HepG2 (cell line): Measurements from ENCODE around the gene ADORA3. TPM values are rescaled to one million over a fixed set of nuclear protein-coding genes. Genes with fewer than 3 reads are reported as not detected.

ENCODE experiments used
- NR2F2 ChIP-seq: IDR thresholded peaks from 2 replicates; pipeline ENCODE4 v1.6.1; 2012; ENCODE audit warnings: low read depth, inconsistent platforms, borderline replicate concordance
- NR2F6 ChIP-seq, 2 experiments: IDR thresholded peaks; 2 replicates each; pipeline ENCODE4 v1.6.1; 2016; ENCODE audit warnings: antibody characterized with exemption in 1 of 2, mild to moderate bottlenecking in 1 of 2
- REXO4 ChIP-seq: sonication (generic); formaldehyde crosslinking; IDR thresholded peaks from 2 replicates; pipeline ENCODE4 v1.8.0; 2022; ENCODE audit warnings: missing genetic modification reagents, mild to moderate bottlenecking, borderline replicate concordance
- THRA ChIP-seq: sonication (generic); formaldehyde crosslinking; IDR thresholded peaks from 2 replicates; pipeline ENCODE4 v1.4.0; 2020; ENCODE audit warnings: missing genetic modification reagents, borderline replicate concordance
- YEATS4 ChIP-seq: sonication (generic); formaldehyde crosslinking; IDR thresholded peaks from 2 replicates; pipeline ENCODE4 v1.4.0; 2020; ENCODE audit warnings: missing genetic modification reagents, borderline replicate concordance
- ZNF275 ChIP-seq: sonication (generic); formaldehyde crosslinking; IDR thresholded peaks from 2 replicates; pipeline ENCODE4 v1.8.0; 2022; ENCODE audit warnings: missing genetic modification reagents, mild to moderate bottlenecking, inconsistent platforms, borderline replicate concordance
- ZNF558 ChIP-seq: sonication (generic); formaldehyde crosslinking; IDR thresholded peaks from 2 replicates; pipeline ENCODE4 v1.9.0; 2022; ENCODE audit warnings: mild to moderate bottlenecking, missing genetic modification reagents, borderline replicate concordance
- ZNF720 ChIP-seq: sonication (generic); formaldehyde crosslinking; IDR thresholded peaks from 2 replicates; pipeline ENCODE4 v1.4.0; 2020; ENCODE audit warnings: missing genetic modification reagents
- polyA plus RNA-seq, 8 experiments: library from polyadenylated mRNA; depleted of rRNA in 3 of 8; stranded (reverse) in 7 of 8; unstranded in 1 of 8; fragments of >200 nt; fragmentation: Illumina TruSeq in 4 of 8; extraction: Trizol in 4 of 8; gene quantifications; 2 replicates each; pipeline versions ENCODE4 v1.2.1 to v1.2.3, GENCODE V29; 2011 to 2016; ENCODE audit warnings: low read depth in 4 of 8, missing spikeins in 1 of 8, mixed read lengths in 1 of 8; ENCODE audit not compliant: insufficient read depth in 1 of 8
- small RNA-seq, 3 experiments: library from RNA; depleted of rRNA; stranded (forward); fragments of <200 nt; gene quantifications; one replicate each; pipeline ENCODE3, GENCODE V24; 2012; ENCODE audit warnings: low read depth in 2 of 3, low replicate concordance in 1 of 3; ENCODE audit not compliant: insufficient read length in 3 of 3, insufficient read depth in 2 of 3
- total RNA-seq, 5 experiments: library from RNA; depleted of rRNA; stranded (reverse); fragments of >200 nt; fragmentation: Illumina TruSeq; extraction: Trizol; gene quantifications; 2 replicates each; pipeline ENCODE4 v1.2.3, GENCODE V29; 2016; ENCODE audit warnings: low read depth in 1 of 5
- TF ChIP-seq, protein P1 (sequence below): sonication (generic); formaldehyde crosslinking; IDR thresholded peaks from 2 replicates; pipeline ENCODE4 v1.4.0; 2020; ENCODE audit warnings: low read depth, mild to moderate bottlenecking, missing genetic modification reagents
- TF ChIP-seq, protein P2 (sequence below): sonication (generic); formaldehyde crosslinking; IDR thresholded peaks from 2 replicates; pipeline ENCODE4 v1.4.0; 2020; ENCODE audit warnings: mild to moderate bottlenecking, missing genetic modification reagents

Gene ADORA3
- total and polyA plus RNA-seq, 2 of the 13 experiments (the other 11 are each of a cell fraction or from before 2014, with no cell fraction given): not detected

GRCh38 chr1:111449703-111450017 is 53.8 kb downstream of the ADORA3 start (continued):
- TF ChIP-seq THRA (CRISPR knock-in tag) (0 out of 2 replicates have a peak, but pooled peaks have one; percentile 1), NR2F2 (no peak), ZNF558 (0 out of 2 replicates have a peak, but pooled peaks have one; percentile 9), REXO4 (CRISPR knock-in tag) (no peak), ZNF275 (CRISPR knock-in tag) (no peak), ZNF720 (CRISPR knock-in tag) (no peak), YEATS4 (peak; percentile 9; the same call in 1 of the 2 replicates), NR2F6 (IDR thresholded peaks at IDR 0.05) (no peak), NR2F6 (CRISPR knock-in tag; IDR thresholded peaks at IDR 0.05) (no peak)
- TF ChIP-seq, protein P1, sequence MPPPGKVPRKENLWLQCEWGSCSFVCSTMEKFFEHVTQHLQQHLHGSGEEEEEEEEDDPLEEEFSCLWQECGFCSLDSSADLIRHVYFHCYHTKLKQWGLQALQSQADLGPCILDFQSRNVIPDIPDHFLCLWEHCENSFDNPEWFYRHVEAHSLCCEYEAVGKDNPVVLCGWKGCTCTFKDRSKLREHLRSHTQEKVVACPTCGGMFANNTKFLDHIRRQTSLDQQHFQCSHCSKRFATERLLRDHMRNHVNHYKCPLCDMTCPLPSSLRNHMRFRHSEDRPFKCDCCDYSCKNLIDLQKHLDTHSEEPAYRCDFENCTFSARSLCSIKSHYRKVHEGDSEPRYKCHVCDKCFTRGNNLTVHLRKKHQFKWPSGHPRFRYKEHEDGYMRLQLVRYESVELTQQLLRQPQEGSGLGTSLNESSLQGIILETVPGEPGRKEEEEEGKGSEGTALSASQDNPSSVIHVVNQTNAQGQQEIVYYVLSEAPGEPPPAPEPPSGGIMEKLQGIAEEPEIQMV (CRISPR knock-in tag): peak; percentile 13; the same call in 1 of the 2 replicates
- TF ChIP-seq, protein P2, sequence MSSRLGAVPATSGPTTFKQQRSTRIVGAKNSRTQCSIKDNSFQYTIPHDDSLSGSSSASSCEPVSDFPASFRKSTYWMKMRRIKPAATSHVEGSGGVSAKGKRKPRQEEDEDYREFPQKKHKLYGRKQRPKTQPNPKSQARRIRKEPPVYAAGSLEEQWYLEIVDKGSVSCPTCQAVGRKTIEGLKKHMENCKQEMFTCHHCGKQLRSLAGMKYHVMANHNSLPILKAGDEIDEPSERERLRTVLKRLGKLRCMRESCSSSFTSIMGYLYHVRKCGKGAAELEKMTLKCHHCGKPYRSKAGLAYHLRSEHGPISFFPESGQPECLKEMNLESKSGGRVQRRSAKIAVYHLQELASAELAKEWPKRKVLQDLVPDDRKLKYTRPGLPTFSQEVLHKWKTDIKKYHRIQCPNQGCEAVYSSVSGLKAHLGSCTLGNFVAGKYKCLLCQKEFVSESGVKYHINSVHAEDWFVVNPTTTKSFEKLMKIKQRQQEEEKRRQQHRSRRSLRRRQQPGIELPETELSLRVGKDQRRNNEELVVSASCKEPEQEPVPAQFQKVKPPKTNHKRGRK (CRISPR knock-in tag): no peak

Small RNAs within 50 kb of the gene (small RNA-seq; reads per million reads assigned to genes)
- gene RNU6-792P: 0.20 to 26.1 (median 3.9) reads per million in 3 experiments

Other genes starting within 250 kb of the ADORA3 start
- gene CHIA, start 212.8 kb downstream of the ADORA3 start, total RNA-seq (2016; rRNA removed; fragmentation: Illumina TruSeq; extraction: Trizol): not detected in 2 replicates
- gene CHIA, start 212.8 kb downstream of the ADORA3 start, polyA plus RNA-seq (2011; rRNA removed): not detected in 2 replicates
- gene OVGP1, start 75.9 kb downstream of the ADORA3 start, total RNA-seq (2016; rRNA removed; fragmentation: Illumina TruSeq; extraction: Trizol): 1.2 TPM in 2 replicates
- 3.3 and 4.8 TPM in 2 replicates for gene OVGP1, start 75.9 kb downstream of the ADORA3 start, polyA plus RNA-seq (2011; rRNA removed)
- 90.6 and 93.3 TPM in 2 replicates for gene WDR77, start 54.4 kb downstream of the ADORA3 start, total RNA-seq (2016; rRNA removed; fragmentation: Illumina TruSeq; extraction: Trizol)
- gene WDR77, start 54.4 kb downstream of the ADORA3 start, polyA plus RNA-seq (2011; rRNA removed): 96.3 and 108 TPM in 2 replicates
- 541 and 772 TPM in 2 replicates for gene ATP5PB, start 54.2 kb downstream of the ADORA3 start, total RNA-seq (2016; rRNA removed; fragmentation: Illumina TruSeq; extraction: Trizol)
- gene ATP5PB, start 54.2 kb downstream of the ADORA3 start, polyA plus RNA-seq (2011; rRNA removed): 209 and 297 TPM in 2 replicates
- 0.27 TPM in 1 of 2 replicates, not detected in the other for gene C1orf162, start 29.6 kb downstream of the ADORA3 start, total RNA-seq (2016; rRNA removed; fragmentation: Illumina TruSeq; extraction: Trizol)
- 0.61 and 0.89 TPM in 2 replicates for gene C1orf162, start 29.6 kb downstream of the ADORA3 start, polyA plus RNA-seq (2011; rRNA removed)
- gene TMIGD3, start within 50 bp of the ADORA3 start, total RNA-seq (2016; rRNA removed; fragmentation: Illumina TruSeq; extraction: Trizol): not detected in 2 replicates
- not detected in 2 replicates for gene TMIGD3, start within 50 bp of the ADORA3 start, polyA plus RNA-seq (2011; rRNA removed)
- gene RAP1A, start 116.2 kb upstream of the ADORA3 start, total RNA-seq (2016; rRNA removed; fragmentation: Illumina TruSeq; extraction: Trizol): 19.0 and 28.6 TPM in 2 replicates
- gene RAP1A, start 116.2 kb upstream of the ADORA3 start, polyA plus RNA-seq (2011; rRNA removed): 15.4 and 20.7 TPM in 2 replicates
- 4.6 and 6.1 TPM in 2 replicates for gene INKA2, start 235.8 kb upstream of the ADORA3 start, total RNA-seq (2016; rRNA removed; fragmentation: Illumina TruSeq; extraction: Trizol)
- gene INKA2, start 235.8 kb upstream of the ADORA3 start, polyA plus RNA-seq (2011; rRNA removed): 2.6 TPM in 2 replicates